H1 (cell line): ENCODE data around the gene AIFM3. TPM values are rescaled to one million over a fixed set of nuclear protein-coding genes. Genes with fewer than 3 reads are reported as not detected.

Experiments used
- CTCF ChIA-PET: fragments of 300-600 bp; sonication (Branson Sonifier 250); formaldehyde crosslinking; loops from one replicate; lab custom pipeline; 2021; ENCODE audit not compliant: partially characterized antibody; lab: Charles Lee
- POLR2A ChIA-PET: fragments of 300-600 bp; sonication (Branson Sonifier 250); formaldehyde crosslinking; loops from one replicate; lab custom pipeline; 2021; ENCODE audit warnings: inconsistent platforms; ENCODE audit not compliant: partially characterized antibody; lab: Charles Lee
- DNase-seq, 2 experiments: peaks; one replicate each; pipeline versions ENCODE4 v3.0.0 to v3.0.0-alpha.2; 2010 to 2022; ENCODE audit warnings: low spot score in 2 of 2, low read depth in 1 of 2, mixed read lengths in 1 of 2
- FAIRE-seq: peaks from 2 replicates; lab custom pipeline; 2011; peaks lifted over from hg19 to GRCh38; lab: Jason Lieb, UNC
- H2AFZ ChIP-seq: 2 replicates; pipeline ENCODE4 v1.8.1; 2012; ENCODE audit warnings: low read length, inconsistent platforms
- H2AK5ac ChIP-seq: 2 replicates; pipeline ENCODE4 v1.6.1; 2013; ENCODE audit warnings: low read depth, low read length
- H2BK120ac ChIP-seq: replicated peaks from 2 replicates; pipeline ENCODE3; 2013; ENCODE audit warnings: low read depth, low read length, inconsistent platforms
- H2BK12ac ChIP-seq: 2 replicates; pipeline ENCODE4 v1.6.1; 2013; ENCODE audit warnings: low read depth, low read length
- H2BK15ac ChIP-seq: 2 replicates; pipeline ENCODE4 v1.6.1; 2013; ENCODE audit warnings: low read length
- H2BK20ac ChIP-seq: 2 replicates; pipeline ENCODE4 v1.6.1; 2013; ENCODE audit warnings: low read length
- H2BK5ac ChIP-seq: 2 replicates; pipeline ENCODE4 v1.6.1; 2013; ENCODE audit warnings: low read depth, low read length
- H3K14ac ChIP-seq: 2 replicates; pipeline ENCODE4 v1.6.1; 2013; ENCODE audit warnings: inconsistent platforms; ENCODE audit not compliant: insufficient read length
- H3K18ac ChIP-seq: 2 replicates; pipeline ENCODE4 v1.6.1; 2013; ENCODE audit warnings: low read length; ENCODE audit errors: extremely low read depth
- H3K23ac ChIP-seq: 2 replicates; pipeline ENCODE4 v1.6.1; 2013; ENCODE audit warnings: inconsistent platforms; ENCODE audit not compliant: insufficient read length
- H3K23me2 ChIP-seq: 2 replicates; pipeline ENCODE4 v1.6.1; 2013; ENCODE audit warnings: low read depth, low read length
- H3K27ac ChIP-seq: 2 replicates; pipeline ENCODE4 v1.6.1; 2011; ENCODE audit warnings: low read depth, low read length, inconsistent platforms
- H3K27me3 ChIP-seq, 4 experiments: replicated peaks in 1 of 4; 1 replicate in 1 of 4; 2 replicates in 3 of 4; pipeline versions ENCODE4 v1.6.1 to v1.8.1; 2011 to 2013; ENCODE audit warnings: low read length in 3 of 4, mild to moderate bottlenecking in 3 of 4, inconsistent platforms in 2 of 4, mixed read lengths in 2 of 4, moderate library complexity in 1 of 4; ENCODE audit not compliant: control insufficient read depth in 3 of 4, insufficient read depth in 3 of 4; ENCODE audit errors: extremely low read depth in 1 of 4
- H3K36me3 ChIP-seq, 4 experiments: 2 replicates each; pipeline versions ENCODE4 v1.6.1 to v1.8.1; 2011 to 2013; ENCODE audit warnings: mild to moderate bottlenecking in 4 of 4, low read length in 3 of 4, moderate library complexity in 2 of 4, control low read depth in 1 of 4, inconsistent platforms in 1 of 4; ENCODE audit not compliant: insufficient read depth in 4 of 4, control insufficient read depth in 2 of 4
- H3K4ac ChIP-seq: replicated peaks from 2 replicates; pipeline ENCODE3; 2013; ENCODE audit warnings: low read length, low read depth, mixed read lengths, inconsistent platforms; ENCODE audit not compliant: insufficient read length
- H3K4me1 ChIP-seq, 4 experiments: replicated peaks in 1 of 4; 1 replicate in 1 of 4; 2 replicates in 3 of 4; pipeline versions ENCODE4 v1.6.1 to v1.8.1; 2011 to 2013; ENCODE audit warnings: low read length in 3 of 4, inconsistent platforms in 2 of 4, mixed read lengths in 1 of 4; ENCODE audit not compliant: insufficient read depth in 4 of 4, control insufficient read depth in 3 of 4
- H3K4me2 ChIP-seq, 2 experiments: 2 replicates each; pipeline versions ENCODE4 v1.6.1 to v1.8.1; 2011 to 2013; ENCODE audit warnings: low read depth in 2 of 2, low read length in 2 of 2, control low read depth in 1 of 2, inconsistent platforms in 1 of 2, mild to moderate bottlenecking in 1 of 2; ENCODE audit not compliant: insufficient read depth in 1 of 2
- H3K4me3 ChIP-seq, 4 experiments: fragments of 200-600, 300-600 bp in 1 of 4; sonication (generic), shearing (Covaris generic), sonication (Bioruptor Twin) in 1 of 4; 2 replicates each; pipeline versions ENCODE4 v1.5.1 to v1.8.1; 2011 to 2016; ENCODE audit warnings: low read length in 4 of 4, low read depth in 3 of 4, control low read depth in 2 of 4, inconsistent platforms in 2 of 4, mild to moderate bottlenecking in 2 of 4, mixed read lengths in 1 of 4, moderate library complexity in 1 of 4; ENCODE audit not compliant: insufficient read depth in 2 of 4; ENCODE audit errors: extremely low read depth in 1 of 4
- H3K56ac ChIP-seq: replicated peaks from 2 replicates; pipeline ENCODE3; 2013; ENCODE audit warnings: low read depth, mild to moderate bottlenecking, mixed read lengths, low read length, inconsistent platforms; ENCODE audit not compliant: insufficient read length
- H3K79me1 ChIP-seq: 2 replicates; pipeline ENCODE4 v1.6.1; 2013; ENCODE audit warnings: low read depth, low read length, control low read depth
- H3K79me2 ChIP-seq, 2 experiments: 2 replicates each; pipeline versions ENCODE4 v1.6.1 to v1.8.1; 2012 to 2013; ENCODE audit warnings: low read length in 2 of 2, mild to moderate bottlenecking in 2 of 2, inconsistent platforms in 1 of 2; ENCODE audit not compliant: insufficient read depth in 2 of 2, control insufficient read depth in 1 of 2
- H3K9ac ChIP-seq, 4 experiments: replicated peaks in 1 of 4; 1 replicate in 1 of 4; 2 replicates in 3 of 4; pipeline versions ENCODE4 v1.6.1 to v1.8.1; 2011 to 2013; ENCODE audit warnings: low read depth in 3 of 4, low read length in 3 of 4, control low read depth in 2 of 4, mild to moderate bottlenecking in 2 of 4, moderate library complexity in 2 of 4, inconsistent platforms in 1 of 4; ENCODE audit errors: extremely low read depth in 1 of 4
- H3K9me3 ChIP-seq, 2 experiments: 2 replicates each; pipeline versions ENCODE4 v1.6.1 to v1.8.1; 2012 to 2013; ENCODE audit warnings: mild to moderate bottlenecking in 2 of 2, moderate library complexity in 2 of 2, control low read depth in 1 of 2, inconsistent platforms in 1 of 2, low read depth in 1 of 2, low read length in 1 of 2, mixed read lengths in 1 of 2; ENCODE audit not compliant: insufficient read depth in 2 of 2
- H4K20me1 ChIP-seq, 2 experiments: replicated peaks in 1 of 2; 2 replicates each; pipeline versions ENCODE3 to v1.8.1; 2011 to 2013; ENCODE audit warnings: inconsistent platforms in 2 of 2, low read length in 2 of 2, mild to moderate bottlenecking in 1 of 2; ENCODE audit not compliant: insufficient read depth in 2 of 2, control insufficient read depth in 1 of 2
- H4K5ac ChIP-seq: 2 replicates; pipeline ENCODE4 v1.6.1; 2013; ENCODE audit warnings: low read length, low read depth, mixed read lengths, inconsistent platforms; ENCODE audit not compliant: insufficient read length
- H4K8ac ChIP-seq: 2 replicates; pipeline ENCODE4 v1.8.0; 2013; ENCODE audit warnings: mild to moderate bottlenecking, moderate library complexity, low read length, inconsistent platforms; ENCODE audit not compliant: insufficient read depth; ENCODE audit errors: extremely low read depth
- H4K91ac ChIP-seq: replicated peaks from 2 replicates; pipeline ENCODE3; 2013; ENCODE audit warnings: low read length, mixed read lengths, inconsistent platforms; ENCODE audit not compliant: insufficient read length
- KDM5A ChIP-seq: fragments of 200-600 bp; IDR thresholded peaks from 2 replicates; pipeline ENCODE4 v1.7.1; 2012; ENCODE audit warnings: mild to moderate bottlenecking, low read length, inconsistent platforms, mixed read lengths
- TEAD4 ChIP-seq: IDR thresholded peaks from 2 replicates; pipeline ENCODE4 v1.6.1; 2012; ENCODE audit warnings: low read depth, low read length, inconsistent platforms, mixed read lengths
- WGBS, 2 experiments: shearing (Covaris generic) in 1 of 2; methylation state at CpG; one replicate each; pipeline versions ENCODE4 v1.1.6 to v1.1.7; 2013 to 2015; ENCODE audit warnings: low lambda C conversion rate in 2 of 2, mixed read lengths in 2 of 2, inconsistent platforms in 1 of 2, low coverage in 1 of 2, missing lambda C conversion rate in 1 of 2; ENCODE audit not compliant: insufficient replicate concordance in 2 of 2, insufficient coverage in 1 of 2, insufficient read length in 1 of 2; ENCODE audit errors: extremely low coverage in 1 of 2, missing lambda C conversion rate in 1 of 2; 5-methylcytosine and 5-hydroxymethylcytosine counted together
- polyA plus RNA-seq, 7 experiments: library from polyadenylated mRNA; depleted of rRNA in 3 of 7; stranded (reverse) in 5 of 7; unstranded in 2 of 7; fragments of >200 nt in 5 of 7; fragments of 200-250 nt in 2 of 7; gene quantifications; 1 replicate in 5 of 7; 2 replicates in 1 of 7; 4 replicates in 1 of 7; pipeline versions ENCODE4 v1.2.1 to v1.2.3, GENCODE V29; 2011 to 2013; ENCODE audit warnings: missing spikeins in 2 of 7, mixed read lengths in 2 of 7
- total RNA-seq: library from RNA; stranded (reverse); fragmentation: NEBNext Ultra II Directional; extraction: Animal tissue kit (Norgen Biotek cat#: 25700); gene quantifications from 2 replicates; pipeline ENCODE4 v1.2.1, GENCODE V29; 2021

Gene AIFM3
- total and polyA plus RNA-seq, 2 of the 8 experiments (the other 6 are each of a cell fraction or from before 2014, with no cell fraction given) = 0.86 to 1.4 TPM

DNA sequence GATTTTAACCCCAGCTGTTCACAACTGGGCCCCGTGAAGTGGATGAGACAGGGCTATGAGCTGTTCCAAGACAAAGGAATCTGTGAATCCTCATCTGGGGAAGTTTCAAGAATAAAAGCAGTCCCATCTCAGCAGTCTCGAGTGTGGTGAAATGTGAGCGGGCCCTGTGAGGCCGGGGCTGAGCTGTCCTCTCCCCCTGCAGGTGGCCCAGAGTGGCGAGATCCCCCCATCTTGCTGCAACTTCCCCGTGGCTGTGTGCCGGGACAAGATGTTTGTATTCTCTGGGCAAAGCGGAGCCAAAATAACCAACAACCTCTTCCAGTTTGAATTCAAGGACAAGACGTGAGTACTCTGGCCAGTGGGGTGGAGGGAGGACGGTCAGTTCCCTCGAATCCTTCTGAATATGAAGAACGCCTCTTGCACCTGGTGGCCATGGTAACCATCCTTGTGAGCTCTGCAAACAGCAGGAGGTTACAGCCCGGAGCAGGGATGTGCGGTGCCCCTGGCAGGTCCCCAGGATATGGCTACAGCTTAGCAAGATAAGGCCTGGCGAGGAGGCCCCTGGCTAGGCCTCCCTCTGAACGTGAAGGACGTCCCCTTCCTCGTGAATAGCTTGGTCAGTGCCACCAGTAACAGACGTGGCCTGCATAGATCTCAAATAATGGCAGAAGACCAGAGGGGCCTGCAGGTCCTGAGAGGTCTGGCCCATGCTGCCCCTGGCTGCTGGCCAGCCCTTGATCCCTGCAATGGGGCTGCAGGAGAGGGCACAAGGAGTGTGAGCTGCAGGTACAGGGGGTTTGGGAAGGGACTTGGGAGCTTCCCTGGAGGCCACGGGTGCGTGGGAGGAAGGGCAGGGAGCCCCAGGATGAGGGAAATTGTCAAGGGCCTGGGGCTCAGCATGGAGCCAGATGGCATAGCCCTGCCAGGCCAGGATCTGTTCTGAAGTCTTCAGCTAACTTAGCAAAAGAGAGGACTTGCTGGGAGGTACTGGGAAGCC, 23.4 kb downstream of the AIFM3 start:
- Histone ChIP-seq H2BK15ac (no peak overlapping the region), H2AFZ (no peak overlapping the region), H2BK20ac (no peak overlapping the region), H3K23ac (no peak overlapping the region), H3K4me3 (no peak overlapping the region), H2BK12ac (no peak overlapping the region), H3K4me2 (no peak overlapping the region), H3K9ac (no peak overlapping the region), H3K14ac (no peak overlapping the region), H3K4me1 (no peaks in the 10 kb centered on the region; a peak in 1 of 7 replicates), H3K4ac (no peak overlapping the region), H2BK120ac (no peak overlapping the region), H3K23me2 (no peaks in the 10 kb centered on the region; the same call in 1 of the 2 replicates), H4K8ac (no peak overlapping the region), H3K36me3 (peaks cover 0 to 10% (median 3%) of the 10 kb centered on the region in 4 experiments; a peak in 3 of 8 replicates), H4K20me1 (peaks cover 0 to 8% of the 10 kb centered on the region in 2 experiments), H3K18ac (no peak overlapping the region), H2BK5ac (no peak overlapping the region; the same call in 1 of the 2 replicates), H3K79me2 (no peaks in the 10 kb centered on the region), H3K79me1 (no peaks in the 10 kb centered on the region), H2AK5ac (no peak overlapping the region), H3K27ac (no peak overlapping the region), H4K91ac (no peak overlapping the region), H4K5ac (no peak overlapping the region), H3K56ac (no peak overlapping the region), H3K27me3 (no peaks in the 10 kb centered on the region), H3K9me3 (no peaks in the 10 kb centered on the region)
- FAIRE-seq = no peak
- TF ChIP-seq KDM5A = no peak
- TF ChIP-seq TEAD4 = no peak
- ChIA-PET CTCF (interaction anchor here (0.7 to 2.6 kb wide), 9 partner anchors 9 to 105 kb away, joined by 3 to 9 read pairs (median 4); no protein-coding TSS in a partner anchor), POLR2A (interaction anchor here (1.4 to 3.5 kb wide), 5 partner anchors 8 to 19 kb away, joined by 4 to 17 read pairs (median 5); partner anchors contain the start of gene LZTR1)
- 88% methylated on average over 21 of the region's 21 CpGs; no CpG with 5 or more reads in 1 of the 2 experiments for WGBS, 2 experiments
- DNase-seq = no peak
